ENCODE measurements around the gene SLC52A3. TPM values are rescaled to one million over a fixed set of nuclear protein-coding genes. Genes with fewer than 3 reads are reported as not detected.
"Not testable (repeated sequence)": the region's sequence is repeated elsewhere in the genome, so short reads cannot be mapped to it uniquely, and the experiment has no call there.

Gene SLC52A3
- total RNA-seq, 1 experiment from 2014 or later: 0.03 TPM

DNA sequence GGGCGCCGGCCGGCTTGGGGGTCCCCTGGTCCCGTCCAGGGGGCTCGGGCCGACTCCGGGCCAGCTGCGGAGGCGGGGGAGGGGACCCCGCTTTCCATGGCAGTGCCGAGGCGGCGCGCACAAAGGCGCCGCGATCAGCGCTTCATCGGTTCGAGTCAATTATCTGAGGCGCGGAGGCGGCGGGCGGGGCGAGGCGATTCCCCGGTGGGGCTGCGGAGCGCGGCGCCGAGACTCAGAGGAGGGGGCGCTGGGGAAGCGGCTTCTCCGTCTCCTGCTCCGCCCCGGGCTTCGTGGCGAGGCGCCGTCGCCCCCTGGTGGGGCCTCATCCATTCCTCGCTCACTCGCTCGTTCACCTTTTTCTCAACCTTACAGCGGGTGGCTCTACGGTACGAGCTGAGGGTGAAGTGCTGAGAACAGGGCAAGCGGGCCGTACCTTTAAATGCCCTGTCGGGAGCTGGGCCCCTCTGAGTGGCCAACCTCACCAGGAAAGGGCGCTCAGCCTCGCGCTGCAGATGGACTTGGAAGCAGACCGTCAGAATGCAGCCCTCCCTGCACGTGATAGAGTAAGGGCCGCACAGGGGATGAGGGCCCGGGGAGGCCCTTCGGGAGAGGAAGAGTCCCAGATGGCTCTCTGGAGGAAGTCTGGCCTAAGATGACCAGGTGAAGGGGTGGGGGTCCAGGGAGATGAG is 39.9 kb downstream of the SLC52A3 start:
- peak; percentile 13 for DNase-seq (ENCODE audit: low spot score)

DNA sequence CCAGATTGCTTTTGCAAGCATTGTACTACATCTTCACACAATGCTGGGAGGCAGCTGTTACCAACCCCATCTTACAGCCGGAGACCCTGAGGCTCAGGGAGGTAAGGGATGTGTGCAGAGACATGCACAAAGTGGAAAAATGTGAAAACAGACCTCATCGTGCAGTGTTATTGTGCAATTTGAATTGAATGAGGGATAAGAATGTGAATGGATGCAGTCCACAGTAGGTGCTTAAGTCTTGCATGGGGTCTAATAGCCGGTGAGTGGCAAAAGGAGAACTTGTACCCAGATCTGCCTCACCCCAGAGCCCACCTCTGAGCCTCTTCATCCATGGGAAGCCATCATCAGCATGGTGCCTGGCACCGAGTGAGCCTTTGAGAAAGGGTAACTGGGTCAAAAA is 42.1 kb downstream of the SLC52A3 start:
- DNase-seq (ENCODE audit: low spot score): no peak

DNA sequence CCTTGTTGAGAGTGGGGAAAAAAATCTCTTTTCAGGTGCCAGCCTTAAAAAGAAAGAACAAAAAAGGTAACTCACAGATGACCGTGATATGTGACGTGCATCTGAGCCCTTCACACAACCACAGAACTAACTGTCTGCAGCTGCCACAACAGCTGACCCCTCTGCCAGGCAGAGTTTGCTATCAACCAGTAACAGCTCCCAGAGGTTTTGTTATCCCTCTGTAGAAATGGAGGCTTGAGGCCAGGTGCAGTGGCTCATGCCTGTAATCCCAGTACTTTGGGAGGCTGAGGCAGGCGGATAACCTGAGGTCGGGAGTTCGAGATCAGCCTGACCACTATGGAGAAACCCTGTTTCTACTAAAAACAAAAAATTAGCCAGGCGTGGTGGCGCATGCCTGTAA is 42.8 kb downstream of the SLC52A3 start:
- no peak for DNase-seq (ENCODE audit: low spot score)

DNA sequence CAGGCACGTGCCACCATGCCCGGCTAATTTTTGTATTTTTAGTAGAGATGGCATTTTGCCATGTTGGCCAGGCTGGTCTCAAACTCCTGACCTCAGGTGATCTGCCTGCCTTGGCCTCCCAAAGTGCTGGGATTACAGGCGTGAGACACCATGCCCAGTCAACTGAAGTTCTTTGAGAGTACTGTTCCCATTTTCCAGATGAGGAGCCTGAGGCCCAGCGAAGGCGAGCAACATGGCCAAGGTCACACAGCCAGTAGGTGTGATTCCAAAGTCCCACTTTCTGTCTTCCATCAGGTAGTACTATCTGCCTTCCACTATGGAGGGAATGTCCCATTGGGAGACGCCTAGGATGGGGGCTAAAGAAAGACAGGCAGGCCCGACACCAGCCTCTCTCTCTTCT is 43.5 kb downstream of the SLC52A3 start:
- DNase-seq (ENCODE audit: low spot score): not testable (repeated sequence)

DNA sequence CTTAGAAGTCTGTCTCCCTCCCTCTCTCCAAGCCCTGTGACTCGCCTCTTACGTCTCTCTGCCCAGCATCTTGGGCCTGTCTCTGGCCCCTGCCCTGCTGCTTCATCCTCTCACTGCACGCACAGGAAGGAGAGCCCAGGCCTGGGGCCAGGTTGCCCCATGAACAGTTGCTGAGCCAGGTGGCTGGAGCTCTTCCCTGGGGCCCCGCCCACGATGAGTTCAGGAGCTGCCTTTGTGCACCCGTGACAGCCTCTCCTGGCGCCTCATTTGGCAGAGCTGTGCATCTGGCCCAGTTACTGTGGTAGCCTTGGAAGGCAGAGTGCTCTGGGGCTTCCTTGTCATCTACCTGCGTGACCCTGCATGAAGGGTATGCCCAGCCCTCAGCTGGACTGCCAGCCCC is 44.5 kb downstream of the SLC52A3 start:
- no peak for DNase-seq (ENCODE audit: low spot score)

DNA sequence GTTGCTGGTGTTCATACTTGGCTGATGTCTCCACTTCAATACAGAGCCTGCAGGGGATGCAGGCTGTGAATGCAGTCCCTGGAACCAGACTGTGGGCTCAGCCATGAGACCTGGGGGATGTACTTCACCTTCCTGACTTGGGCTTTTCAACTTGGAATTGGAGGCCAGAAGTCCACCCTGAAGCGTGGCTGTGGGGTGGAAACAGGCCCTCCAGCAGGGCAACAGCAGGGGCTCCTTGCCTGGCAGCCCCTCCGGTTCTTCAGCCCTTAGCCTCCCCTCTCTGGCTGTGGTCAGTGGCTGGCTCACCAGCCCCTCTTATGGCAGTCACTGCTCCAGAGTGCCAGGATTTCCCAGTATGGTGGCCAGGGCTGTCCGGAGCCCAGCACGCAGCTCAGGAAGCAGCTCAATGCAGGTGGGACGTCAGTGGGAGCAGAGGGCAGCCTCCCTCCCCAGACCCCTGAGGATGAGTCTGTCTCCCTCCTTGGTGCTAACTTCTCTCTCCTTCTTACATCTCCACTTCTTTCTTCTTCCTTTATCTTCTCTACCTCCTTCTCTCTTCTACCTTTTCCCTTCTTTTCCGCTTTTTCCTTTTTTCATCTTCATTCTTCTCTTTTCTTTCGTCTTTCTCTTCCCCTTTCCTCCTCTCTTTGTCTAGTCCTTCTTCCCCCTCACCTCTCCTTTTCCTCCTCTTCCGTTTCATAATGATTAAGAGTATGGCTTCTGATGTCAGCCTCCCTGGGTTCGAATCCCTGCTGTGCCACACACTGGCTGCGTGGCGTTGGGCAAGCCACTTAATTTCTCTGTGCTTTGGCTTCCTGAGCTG is 45.3 kb downstream of the SLC52A3 start:
- no peak for DNase-seq (ENCODE audit: low spot score)

DNA sequence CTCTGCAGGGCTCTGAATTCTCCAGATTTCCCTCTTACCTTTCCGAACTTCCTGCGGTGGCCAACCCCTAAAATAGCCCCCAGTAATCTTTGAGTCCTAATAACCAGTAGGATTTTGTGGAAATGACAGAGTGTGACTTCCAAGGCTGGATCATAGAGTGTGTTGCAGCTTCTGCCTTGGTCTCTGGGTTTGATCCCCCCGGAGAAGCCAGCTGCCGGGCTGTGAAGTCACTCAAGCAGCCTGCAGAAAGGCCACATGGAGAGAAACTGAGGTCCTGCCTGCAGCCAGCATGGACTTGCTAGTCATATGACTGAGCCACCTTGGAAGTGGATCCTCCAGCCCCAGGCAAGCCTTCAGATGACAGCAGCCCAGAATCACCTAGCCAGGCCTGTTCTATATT is 46.4 kb downstream of the SLC52A3 start:
- no peak for DNase-seq (ENCODE audit: low spot score)

DNA sequence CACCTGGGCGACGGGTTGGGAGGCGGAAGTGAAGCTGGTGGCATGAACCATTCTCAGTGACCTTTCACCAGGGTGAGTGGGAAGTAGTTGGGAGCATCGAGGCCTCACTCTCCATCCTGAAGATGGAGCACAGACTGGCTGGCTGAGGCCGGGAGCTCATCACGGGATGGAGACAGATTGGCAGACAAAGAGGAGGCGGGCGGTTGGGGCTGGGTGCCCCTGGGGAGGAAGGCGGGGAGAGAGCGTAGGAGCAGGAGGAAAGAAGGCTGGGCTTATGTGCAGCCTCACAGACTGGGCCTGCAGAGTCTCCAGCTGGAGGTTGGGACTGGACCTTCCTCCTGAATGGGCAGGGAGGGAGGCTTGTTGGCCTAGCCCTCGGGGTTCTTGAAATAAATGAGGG is 48.5 kb downstream of the SLC52A3 start:
- no peak for DNase-seq (ENCODE audit: low spot score)

DNA sequence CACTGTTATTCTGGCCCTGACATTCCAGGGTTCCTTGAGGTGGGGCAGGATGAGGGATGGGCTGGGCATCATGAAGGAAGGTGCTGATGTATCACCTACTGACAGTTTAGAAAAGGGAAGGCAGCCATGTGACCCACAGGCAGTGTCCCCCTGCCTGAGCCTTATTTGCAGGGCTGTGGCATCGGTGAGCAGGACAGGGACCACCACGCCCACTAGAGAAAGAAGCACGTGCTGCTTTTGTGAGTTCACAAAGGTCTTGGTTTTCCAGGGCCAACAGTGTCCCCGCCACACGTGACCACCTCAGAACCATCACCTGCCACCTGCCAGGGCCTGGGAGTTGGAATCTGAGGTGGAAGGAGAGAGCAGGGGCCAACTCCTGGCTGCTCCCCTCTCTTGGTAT is 49.2 kb downstream of the SLC52A3 start:
- DNase-seq (ENCODE audit: low spot score): no peak

DNA sequence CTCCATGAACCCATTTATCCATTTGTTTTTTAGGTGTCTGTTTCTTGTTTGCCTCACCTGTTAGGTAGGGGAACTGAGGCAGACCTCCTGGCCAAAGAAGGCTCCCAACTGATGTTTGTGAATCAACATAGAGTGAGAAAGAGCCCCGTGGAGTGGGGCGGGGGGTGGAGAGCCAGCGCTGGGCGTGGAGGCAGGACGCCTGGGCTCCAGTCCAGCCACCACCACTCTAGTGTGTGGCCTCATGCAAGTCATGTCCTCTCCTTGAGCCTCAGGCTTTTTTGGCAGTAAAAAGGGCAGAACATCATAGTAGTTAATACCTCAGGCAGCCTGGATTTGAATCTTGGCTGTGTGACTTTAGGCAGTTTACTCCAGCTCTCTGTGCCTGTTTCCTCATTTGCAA is 50.5 kb downstream of the SLC52A3 start:
- DNase-seq (ENCODE audit: low spot score): no peak

DNA sequence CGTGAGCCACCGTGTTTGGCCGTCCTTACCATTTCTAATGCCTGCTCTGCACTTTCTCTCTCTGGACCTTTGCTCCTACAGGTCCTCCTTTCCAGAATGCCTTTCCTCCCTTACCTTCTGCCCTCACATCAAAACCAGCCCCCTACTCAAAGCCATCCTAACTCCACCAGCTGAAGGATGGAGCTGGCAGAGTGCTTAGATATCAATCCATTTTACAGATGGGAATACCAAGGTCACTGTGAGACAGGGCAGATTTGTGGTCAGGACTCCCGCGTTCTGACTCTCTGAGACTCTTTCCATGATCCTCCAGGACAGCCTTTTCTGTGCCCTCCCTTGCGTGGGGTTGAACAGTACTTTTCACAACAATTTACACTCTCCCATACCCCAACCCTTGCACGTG is 51.0 kb downstream of the SLC52A3 start:
- no peak for DNase-seq (ENCODE audit: low spot score)

DNA sequence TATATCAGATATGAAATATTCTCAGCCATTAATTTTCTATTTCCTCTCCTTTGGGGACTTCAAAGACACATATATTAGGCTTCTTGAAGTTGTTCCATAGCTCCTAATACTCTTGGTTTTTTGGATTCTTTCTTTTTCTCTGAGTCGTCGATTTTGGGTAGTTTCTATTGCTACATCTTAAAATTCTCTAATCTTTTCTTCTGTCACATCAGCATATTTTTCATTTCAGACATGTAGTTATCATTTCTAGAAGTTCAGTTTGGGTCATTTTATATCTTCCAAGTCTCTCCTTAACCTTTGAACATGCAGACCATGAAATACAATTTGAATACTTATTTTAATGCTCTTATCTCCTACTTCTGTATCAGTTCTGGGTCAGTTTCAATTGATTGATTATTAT is 53.8 kb downstream of the SLC52A3 start:
- no peak for DNase-seq (ENCODE audit: low spot score)

DNA sequence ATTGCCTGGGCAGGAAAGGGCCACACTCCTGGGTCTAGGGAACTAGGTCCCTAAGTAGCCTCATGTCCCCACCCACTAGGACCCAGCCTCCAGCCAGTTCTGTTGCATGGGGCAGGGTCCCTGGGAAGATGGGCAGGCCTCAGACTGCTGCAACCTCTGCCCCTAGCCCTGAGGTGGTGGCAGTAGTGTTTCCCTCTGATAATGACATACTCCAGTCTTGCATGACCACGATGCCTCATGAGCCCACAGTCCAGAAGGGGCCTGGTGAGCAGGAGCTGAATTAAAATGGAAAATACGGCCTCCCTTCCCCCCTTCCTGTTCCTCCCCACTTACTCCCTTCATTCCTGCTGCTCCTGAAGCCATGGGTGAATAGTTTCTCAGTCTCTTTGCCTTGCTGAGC is 56.7 kb downstream of the SLC52A3 start:
- no peak for DNase-seq (ENCODE audit: low spot score)

DNA sequence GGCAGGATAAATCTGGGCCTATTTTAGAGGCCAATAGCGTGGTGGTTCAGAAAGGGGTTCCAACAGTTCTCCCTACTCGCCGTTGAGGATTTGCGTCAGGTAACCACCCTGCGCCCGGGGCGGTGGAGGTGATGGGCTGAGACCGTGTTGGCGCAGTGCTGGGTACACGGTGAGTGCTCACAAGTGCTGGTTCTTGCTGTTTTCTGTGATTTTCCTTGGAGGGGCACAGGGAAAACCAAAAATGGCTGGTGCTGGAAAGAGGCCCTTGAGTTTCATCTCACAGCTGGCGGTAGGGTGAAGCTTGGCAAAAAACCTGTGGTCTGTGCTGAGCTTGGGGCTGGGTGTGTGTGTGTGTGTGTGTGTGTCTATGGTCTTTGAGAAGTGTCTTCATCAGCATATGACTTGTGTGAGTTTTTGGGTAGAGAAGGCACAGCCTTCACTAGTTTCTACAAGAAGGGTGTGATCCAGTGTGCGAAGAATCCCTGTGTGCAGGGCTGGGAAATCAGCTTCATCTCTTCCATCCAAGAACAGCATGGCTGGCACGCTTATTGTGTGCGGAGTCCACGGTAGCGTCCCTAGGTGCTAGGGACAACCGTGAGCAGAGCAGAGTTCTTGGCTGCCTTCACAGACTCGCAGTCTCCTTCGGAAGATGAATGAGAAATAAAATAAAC is 57.4 kb downstream of the SLC52A3 start:
- DNase-seq (ENCODE audit: low spot score): no peak

Other genes starting within 250 kb of the SLC52A3 start
- 195 and 258 TPM in 2 replicates for gene CSNK2A1, start 224.7 kb downstream of the SLC52A3 start, total RNA-seq (2014; rRNA removed; shearing (Covaris generic))
- not detected in 2 replicates for gene TCF15, start 158.2 kb downstream of the SLC52A3 start, total RNA-seq (2014; rRNA removed; shearing (Covaris generic))
- 142 and 158 TPM in 2 replicates for gene SRXN1, start 115.3 kb downstream of the SLC52A3 start, total RNA-seq (2014; rRNA removed; shearing (Covaris generic))
- not detected in 2 replicates for gene SCRT2, start 92.7 kb downstream of the SLC52A3 start, total RNA-seq (2014; rRNA removed; shearing (Covaris generic))
- gene FAM110A, start 65.2 kb upstream of the SLC52A3 start, total RNA-seq (2014; rRNA removed; shearing (Covaris generic)): 11.7 and 15.0 TPM in 2 replicates
- 0.05 TPM in 1 of 2 replicates, not detected in the other for gene ANGPT4, start 147.8 kb upstream of the SLC52A3 start, total RNA-seq (2014; rRNA removed; shearing (Covaris generic))
- not detected in 2 replicates for gene RSPO4, start 233.8 kb upstream of the SLC52A3 start, total RNA-seq (2014; rRNA removed; shearing (Covaris generic))

Data from A172 (cell line).